GM21825 (cell line): ENCODE measurements around the gene NCKAP5.

ENCODE experiments used
- ATAC-seq: cut with Tn5 transposase; IDR thresholded peaks from one replicate; pipeline ENCODE4 v1.9.1; 2021; ENCODE audit warnings: mild to moderate bottlenecking, moderate library complexity; ENCODE audit not compliant: unreplicated experiment

NCKAP5 gene

GRCh38 chr2:133568172-133568571 lies at the start of gene NCKAP5:
TSS of gene NCKAP5 (minus strand) at chr2:133568463. CDS start at chr2:133517526, 50,937 bp downstream.
- no peak for ATAC-seq

DNA sequence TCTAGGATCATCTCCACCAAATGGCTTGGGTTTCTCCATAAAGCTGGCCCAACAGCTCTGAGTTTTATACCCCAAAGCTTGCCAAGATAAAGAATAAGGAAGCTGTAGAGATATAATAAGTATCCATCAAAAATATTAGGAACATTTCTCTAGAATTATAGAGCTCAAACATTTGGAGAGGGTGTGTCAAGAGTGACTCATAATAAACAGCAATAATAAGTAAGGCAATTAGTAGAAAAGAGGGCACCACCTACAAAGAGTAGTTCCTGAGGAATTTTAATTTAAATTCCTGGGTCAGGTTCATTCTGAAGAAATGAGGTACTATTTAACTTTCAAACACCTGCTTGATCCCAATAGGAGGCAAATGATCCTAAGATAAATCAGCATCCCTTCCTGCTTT lies 41.4 kb upstream of the NCKAP5 start:
- ATAC-seq = no peak

DNA sequence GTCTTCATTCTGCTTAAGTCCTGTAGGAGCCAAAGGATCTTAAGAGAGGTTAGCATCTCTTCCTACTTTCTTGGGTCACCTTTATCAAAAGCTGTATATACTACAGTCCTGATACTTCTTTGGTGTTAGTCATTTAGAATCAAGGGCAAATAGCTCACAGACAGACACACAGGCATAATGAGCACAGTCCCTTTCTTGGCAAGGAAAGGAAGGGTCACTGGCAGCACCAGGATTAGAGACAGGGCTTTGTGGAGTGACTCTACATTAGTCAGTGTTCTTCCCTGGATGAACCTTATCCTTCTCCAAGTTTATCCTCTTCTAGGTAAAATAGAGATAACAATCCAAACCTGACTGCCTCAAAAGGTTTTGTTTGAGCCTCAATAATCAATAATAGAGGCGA lies 40.0 kb upstream of the NCKAP5 start:
- ATAC-seq = no peak

GRCh38 chr2:133607679-133608078 lies 39.4 kb upstream of the NCKAP5 start:
- no peak for ATAC-seq

- ATAC-seq = no peak
These were observed 38.4 kb upstream of the NCKAP5 start for GRCh38 chr2:133606616-133607015.

DNA sequence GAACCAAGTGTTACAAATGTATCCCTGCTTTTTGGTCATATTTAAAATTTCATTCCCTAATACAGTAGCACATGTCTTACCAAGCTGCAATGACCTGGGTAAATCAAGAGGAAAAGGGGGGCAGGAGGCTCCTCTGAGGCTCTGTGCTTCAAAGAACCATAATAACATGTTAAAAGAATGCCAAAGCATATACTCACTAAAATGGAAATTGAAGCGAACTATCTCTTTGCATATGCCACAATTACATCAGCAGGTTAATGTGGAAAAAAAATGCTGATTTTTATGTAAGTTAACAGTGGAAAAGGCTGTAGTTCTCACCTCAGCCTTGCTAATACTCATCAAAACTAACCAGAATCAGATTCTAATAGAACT lies 37.5 kb upstream of the NCKAP5 start:
- no peak for ATAC-seq

GRCh38 chr2:133605011-133605765 lies 36.9 kb upstream of the NCKAP5 start:
- no peak for ATAC-seq

- no peak for ATAC-seq
These were observed 34.8 kb upstream of the NCKAP5 start for GRCh38 chr2:133603109-133603508.

GRCh38 chr2:133602538-133602937 lies 34.3 kb upstream of the NCKAP5 start:
- no peak for ATAC-seq

- ATAC-seq = no peak
These were observed 32.1 kb upstream of the NCKAP5 start for GRCh38 chr2:133600266-133600928.

GRCh38 chr2:133599811-133600210 lies 31.5 kb upstream of the NCKAP5 start:
- ATAC-seq = no peak

DNA sequence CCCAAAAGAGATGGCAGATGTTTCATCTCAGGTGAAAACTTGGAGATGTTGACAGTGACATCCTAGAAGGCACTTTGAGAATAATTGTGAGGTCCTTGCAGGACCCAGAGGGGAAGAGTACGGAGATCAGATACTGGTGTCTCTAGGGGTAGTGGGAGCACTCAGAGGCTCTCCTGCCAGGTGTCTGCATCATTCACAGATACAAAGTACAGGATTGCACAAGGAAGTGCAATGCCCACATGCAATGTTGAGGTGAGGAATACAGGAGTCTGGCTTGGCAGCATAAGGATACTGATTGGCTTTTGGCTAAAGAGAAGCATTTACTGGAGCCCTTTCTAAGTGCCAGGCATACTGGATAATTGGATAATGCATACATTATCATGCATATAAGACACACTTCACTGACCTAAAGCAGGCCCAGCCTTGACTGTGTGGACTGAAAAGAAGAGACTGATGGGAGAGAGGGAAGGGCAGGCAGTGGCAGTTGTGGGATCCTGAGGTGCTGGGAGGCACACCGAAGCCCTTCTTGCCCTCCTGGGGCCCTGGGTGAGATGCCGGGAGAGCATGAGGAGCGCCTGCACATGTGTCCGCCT lies 31.0 kb upstream of the NCKAP5 start:
- ATAC-seq = no peak

DNA sequence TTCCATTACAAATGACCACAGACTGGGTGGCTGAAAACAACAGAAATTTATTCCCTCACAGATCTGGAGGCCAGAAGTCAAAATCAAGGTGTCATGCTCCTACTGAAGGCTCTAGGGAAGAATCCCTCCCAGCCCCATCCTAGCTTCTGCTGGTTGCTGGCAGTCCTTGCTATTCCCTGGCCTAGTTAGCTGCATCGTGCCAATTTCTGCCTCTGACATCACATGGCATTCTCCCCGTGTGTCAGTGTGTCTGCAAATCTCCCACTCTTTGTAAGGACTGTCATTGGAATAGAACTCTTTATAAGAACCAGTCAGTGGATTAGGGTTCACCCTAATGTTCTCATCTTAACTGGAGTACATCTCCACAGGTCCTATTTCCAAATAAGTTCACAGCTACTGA lies 30.5 kb upstream of the NCKAP5 start:
- ATAC-seq = no peak

GRCh38 chr2:133596701-133597393 lies 28.6 kb upstream of the NCKAP5 start:
- no peak for ATAC-seq

DNA sequence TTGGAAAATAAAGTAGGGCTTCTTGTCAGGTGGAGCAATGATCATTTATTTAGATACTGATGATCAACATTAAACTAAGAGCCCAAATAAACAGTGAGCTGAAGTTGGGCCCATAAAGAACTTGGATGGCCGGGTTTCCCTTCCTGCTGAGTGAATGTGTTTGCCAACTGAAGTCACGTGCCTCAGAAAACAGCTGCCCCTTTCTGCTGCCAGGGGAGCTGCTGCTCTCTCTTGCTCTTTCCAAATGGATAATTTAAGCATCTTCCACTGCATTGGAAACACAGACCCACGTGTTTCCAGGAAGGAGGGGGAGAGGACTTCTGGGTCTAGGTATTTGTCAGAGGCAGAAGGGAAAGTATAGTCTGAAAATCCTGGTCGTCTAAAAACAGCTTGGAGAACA lies 22.9 kb upstream of the NCKAP5 start:
- ATAC-seq = no peak

DNA sequence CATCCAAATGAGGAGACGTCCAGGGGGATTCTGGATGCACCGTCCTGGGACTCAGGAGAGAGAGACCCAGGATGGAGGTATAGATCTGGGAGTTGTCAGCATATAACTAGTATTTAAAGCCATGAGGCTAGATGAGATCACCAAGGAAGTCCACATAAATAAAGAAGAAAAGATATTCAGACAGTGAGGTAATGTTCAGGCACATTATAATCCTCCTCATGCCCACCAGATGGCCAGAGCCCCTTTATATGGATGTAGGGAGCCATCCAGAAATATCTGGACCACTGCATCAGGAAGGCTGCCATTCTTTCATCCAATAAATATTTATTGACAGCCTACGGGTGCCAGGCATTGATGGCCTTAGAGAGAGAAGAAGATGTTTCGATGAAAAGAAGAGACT lies 21.2 kb upstream of the NCKAP5 start:
- no peak for ATAC-seq

GRCh38 chr2:133588144-133588543 lies 19.9 kb upstream of the NCKAP5 start:
- ATAC-seq = no peak

DNA sequence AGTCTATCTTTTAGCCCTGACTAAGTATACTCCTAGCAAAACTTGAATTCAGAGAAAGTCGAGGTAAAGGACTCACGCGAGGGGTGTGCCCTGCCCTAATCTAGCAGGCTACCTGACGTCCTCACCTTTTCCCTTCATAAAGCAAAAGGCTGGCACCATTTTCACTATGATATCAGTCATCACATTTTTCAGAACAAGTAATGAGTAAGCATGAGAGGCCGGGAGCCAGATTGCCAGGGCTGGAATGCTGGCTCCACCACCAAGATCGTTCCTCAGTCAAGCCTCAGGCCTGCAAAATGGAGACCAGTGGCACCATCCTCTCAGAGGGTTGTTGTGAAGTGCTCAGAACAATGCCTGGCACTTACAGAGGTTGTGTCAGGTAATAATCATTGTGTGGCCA lies 18.7 kb upstream of the NCKAP5 start:
- no peak for ATAC-seq

GRCh38 chr2:133581010-133581760 lies 12.9 kb upstream of the NCKAP5 start:
- ATAC-seq = no peak

- ATAC-seq = no peak
These were observed 11.0 kb upstream of the NCKAP5 start for GRCh38 chr2:133579274-133579673.

DNA sequence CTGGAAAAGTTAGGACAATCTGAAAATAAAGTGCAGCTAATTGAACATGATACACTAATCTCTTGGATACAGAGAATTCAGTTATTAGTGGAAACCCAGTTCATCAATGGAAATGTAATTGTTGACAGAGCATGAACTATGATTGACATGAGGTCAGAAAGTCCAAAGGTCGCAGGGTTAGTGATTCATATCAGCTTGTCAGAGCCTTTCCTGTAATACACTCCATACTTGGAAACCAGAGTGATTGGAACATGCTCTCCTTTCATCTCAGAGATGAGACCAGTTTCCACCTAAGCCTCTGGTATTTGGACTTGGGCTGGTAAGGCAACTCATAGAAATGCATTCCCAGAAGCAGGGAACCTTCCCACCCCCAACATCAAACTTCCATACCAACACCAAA lies 8.5 kb upstream of the NCKAP5 start:
- no peak for ATAC-seq
